Measurements from ENCODE around the gene CHRNG.

CHRNG gene

DNA sequence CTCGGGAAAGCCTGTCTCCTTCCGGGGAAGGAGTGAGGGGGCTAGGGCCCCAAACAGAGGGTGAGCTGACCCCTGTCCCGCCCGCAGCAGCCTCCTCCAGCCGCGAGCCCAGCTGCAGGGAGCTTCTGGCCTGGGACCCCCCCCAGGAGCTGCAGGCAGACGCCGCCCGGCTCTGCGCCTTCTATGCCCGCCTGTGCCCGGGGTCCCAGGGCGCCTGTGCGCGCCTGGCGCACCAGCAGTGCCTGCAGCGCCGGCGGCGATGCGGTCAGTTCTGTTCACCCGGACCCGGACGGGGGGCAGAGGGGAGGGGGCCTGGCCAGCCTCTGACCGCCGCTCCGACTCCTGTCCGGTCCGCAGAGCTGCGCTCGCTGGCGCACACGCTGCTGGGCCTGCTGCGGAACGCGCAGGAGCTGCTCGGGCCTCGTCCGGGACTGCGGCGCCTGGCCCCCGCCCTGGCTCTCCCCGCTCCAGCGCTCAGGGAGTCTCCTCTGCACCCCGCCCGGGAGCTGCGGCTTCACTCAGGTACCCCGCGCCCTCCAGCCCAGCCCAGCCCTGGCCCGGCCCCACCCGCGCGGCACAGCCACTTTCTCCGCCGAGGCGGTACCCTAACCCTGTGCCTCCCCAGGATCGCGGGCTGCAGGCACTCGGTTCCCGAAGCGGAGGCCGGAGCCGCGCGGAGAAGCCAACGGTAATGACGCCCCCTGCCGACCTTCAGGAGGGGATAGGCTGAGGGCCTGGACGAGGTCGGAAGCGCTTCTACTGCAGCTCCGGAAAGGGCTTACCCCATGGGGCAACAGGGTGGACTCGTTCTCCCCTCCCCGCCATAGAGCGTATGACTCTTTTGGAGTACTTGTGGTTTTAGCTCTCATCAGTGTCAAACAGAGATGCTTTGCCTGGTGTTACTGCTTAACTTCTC is 15.6 kb upstream of the CHRNG start:
- no peaks in the 10 kb centered on the region for H3K79me2 ChIP-seq (ENCODE audit: control insufficient read depth, insufficient read depth, low read length)
- no peaks in the 10 kb centered on the region for H3K4me1 ChIP-seq (ENCODE audit: control insufficient read depth, low read depth, low read length)
- WGBS (ENCODE audit: extremely low coverage, insufficient coverage, low lambda C conversion rate), result no CpG with 5 or more reads among the region's 75 CpGs
- no peak overlapping the region for H2AK5ac ChIP-seq (ENCODE audit: low read length)
- H3K9ac ChIP-seq (ENCODE audit: low read length), result peak overlapping the region; percentile 55
- no peak overlapping the region for H2BK15ac ChIP-seq (replicated peaks; ENCODE audit: low read depth)
- no peaks in the 10 kb centered on the region for H3K79me1 ChIP-seq (ENCODE audit: low read length)
- no peak overlapping the region for H3K18ac ChIP-seq (ENCODE audit: low read length)
- no peak overlapping the region for H4K5ac ChIP-seq (ENCODE audit: low read length)
- H2BK120ac ChIP-seq (ENCODE audit: low read depth, low read length), result no peak overlapping the region
- no peak overlapping the region for H3K4ac ChIP-seq (ENCODE audit: low read depth, low read length)
- peak overlapping the region; percentile 70 for H3K56ac ChIP-seq (ENCODE audit: low read length)
- H2BK5ac ChIP-seq (ENCODE audit: low read length), result no peak overlapping the region
- peaks cover 17% of the 10 kb centered on the region for H3K27me3 ChIP-seq (ENCODE audit: insufficient read depth, low read length, poor library complexity)
- no peak overlapping the region for H4K8ac ChIP-seq (ENCODE audit: low read depth, low read length)
- H3K36me3 ChIP-seq (ENCODE audit: control insufficient read depth, insufficient read depth, low read length), result no peaks in the 10 kb centered on the region
- H3K4me2 ChIP-seq (ENCODE audit: low read length), result peak overlapping the region; percentile 64
- DNase-seq, result peak; percentile 88
- no peak overlapping the region for H3K23ac ChIP-seq (ENCODE audit: low read length)
- no peak overlapping the region for H3K4me3 ChIP-seq (ENCODE audit: low read length)
- H3K27ac ChIP-seq (ENCODE audit: low read depth, low read length), result no peak overlapping the region

DNA sequence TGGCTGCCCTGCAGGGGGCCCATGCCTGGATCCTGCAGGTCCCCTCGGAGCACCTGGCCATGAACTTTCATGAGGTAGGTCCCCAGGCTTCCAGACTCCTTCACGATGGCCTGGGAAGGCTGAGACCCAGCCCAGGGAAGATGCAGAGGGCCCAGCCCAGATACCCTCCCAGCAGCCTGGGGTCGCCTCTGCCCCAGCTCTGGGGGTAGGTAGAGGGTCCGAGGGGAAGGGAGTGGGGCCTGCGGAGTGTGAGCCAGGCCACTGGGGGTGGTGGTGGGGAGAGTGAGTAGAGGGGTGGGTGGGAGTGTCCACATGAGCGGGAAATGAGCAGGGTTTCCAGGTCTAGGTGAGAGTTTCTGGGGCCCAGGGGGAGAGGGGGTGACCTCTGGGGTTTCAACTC is 14.7 kb upstream of the CHRNG start:
- H3K27me3 ChIP-seq (ENCODE audit: insufficient read depth, low read length, poor library complexity), result peaks cover 17% of the 10 kb centered on the region
- DNase-seq, result no peak

GRCh38 chr2:232525199-232525598 is 14.3 kb upstream of the CHRNG start:
- no CpG with 5 or more reads among the region's 14 CpGs for WGBS (ENCODE audit: extremely low coverage, insufficient coverage, low lambda C conversion rate)
- no peak overlapping the region for H4K8ac ChIP-seq (ENCODE audit: low read depth, low read length)

More for the DNA sequence above, 14.7 kb upstream of the CHRNG start:
- Histone ChIP-seq H3K56ac (ENCODE audit: low read length) (no peak overlapping the region), H3K79me2 (ENCODE audit: control insufficient read depth, insufficient read depth, low read length) (no peaks in the 10 kb centered on the region), H2BK120ac (ENCODE audit: low read depth, low read length) (no peak overlapping the region), H3K9ac (ENCODE audit: low read length) (no peak overlapping the region), H3K4me2 (ENCODE audit: low read length) (no peak overlapping the region), H2AK5ac (ENCODE audit: low read length) (no peak overlapping the region), H3K23ac (ENCODE audit: low read length) (no peak overlapping the region), H3K18ac (ENCODE audit: low read length) (no peak overlapping the region), H3K36me3 (ENCODE audit: control insufficient read depth, insufficient read depth, low read length) (no peaks in the 10 kb centered on the region), H3K27ac (ENCODE audit: low read depth, low read length) (no peak overlapping the region), H3K4me3 (ENCODE audit: low read length) (no peak overlapping the region), H4K5ac (ENCODE audit: low read length) (no peak overlapping the region), H2BK15ac (replicated peaks; ENCODE audit: low read depth) (no peak overlapping the region), H2BK5ac (ENCODE audit: low read length) (no peak overlapping the region), H3K79me1 (ENCODE audit: low read length) (no peaks in the 10 kb centered on the region), H4K8ac (ENCODE audit: low read depth, low read length) (no peak overlapping the region), H3K4ac (ENCODE audit: low read depth, low read length) (no peak overlapping the region), H3K4me1 (ENCODE audit: control insufficient read depth, low read depth, low read length) (no peaks in the 10 kb centered on the region)
- WGBS (ENCODE audit: extremely low coverage, insufficient coverage, low lambda C conversion rate), result no CpG with 5 or more reads among the region's 6 CpGs

DNA sequence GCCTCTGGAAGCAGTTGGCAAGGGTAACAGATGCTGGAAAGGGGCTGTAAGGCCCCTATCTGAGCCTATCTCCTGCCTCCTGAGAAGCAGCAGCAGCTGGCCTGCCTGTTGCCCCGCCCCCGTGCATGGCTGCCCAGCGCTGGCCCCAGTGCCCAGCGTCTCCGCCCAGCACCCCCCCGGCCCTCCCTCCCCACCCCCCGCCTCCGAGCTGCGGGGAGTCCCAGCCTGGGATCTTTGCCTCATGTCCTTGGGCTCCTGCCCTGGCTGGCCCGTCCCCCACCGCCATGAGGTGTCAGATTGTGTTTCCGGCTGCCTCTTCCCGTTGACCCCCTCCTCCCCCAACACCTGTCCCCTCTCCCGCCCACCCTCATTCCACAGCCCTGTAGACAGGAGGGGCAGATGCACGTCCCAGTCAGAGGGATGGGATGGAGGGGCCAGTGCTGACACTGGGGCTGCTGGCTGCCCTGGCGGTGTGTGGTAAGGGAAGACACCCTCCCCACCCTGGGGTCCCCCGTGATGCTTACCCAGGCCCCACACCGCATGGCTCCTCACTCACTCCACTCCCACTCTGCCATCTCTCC is 13.6 kb upstream of the CHRNG start, which contains the start of gene CHRND:
Gene CHRND, plus strand, starts transcription at position 370 of the 581 bp plus-strand sequence. Its CDS starts 56 bp downstream, at position 426.
- H3K4me1 ChIP-seq (ENCODE audit: control insufficient read depth, low read depth, low read length), result no peaks in the 10 kb centered on the region
- no peak within 1 kb of the TSS for H3K27ac ChIP-seq (ENCODE audit: low read depth, low read length)
- no peak for DNase-seq
- H3K23ac ChIP-seq (ENCODE audit: low read length), result no peak within 1 kb of the TSS
- H3K4me3 ChIP-seq (ENCODE audit: low read length), result no peak within 1 kb of the TSS
- H2BK5ac ChIP-seq (ENCODE audit: low read length), result no peak within 1 kb of the TSS
- H3K4ac ChIP-seq (ENCODE audit: low read depth, low read length), result no peak within 1 kb of the TSS
- H3K36me3 ChIP-seq (ENCODE audit: control insufficient read depth, insufficient read depth, low read length), result no peaks in the 10 kb centered on the region
- no peak within 1 kb of the TSS for H3K56ac ChIP-seq (ENCODE audit: low read length)
- no peak within 1 kb of the TSS for H4K5ac ChIP-seq (ENCODE audit: low read length)
- H3K9ac ChIP-seq (ENCODE audit: low read length), result no peak within 1 kb of the TSS
- no peak within 1 kb of the TSS for H2AK5ac ChIP-seq (ENCODE audit: low read length)
- H2BK120ac ChIP-seq (ENCODE audit: low read depth, low read length), result no peak within 1 kb of the TSS
- no peak within 1 kb of the TSS for H3K18ac ChIP-seq (ENCODE audit: low read length)
- no peak within 1 kb of the TSS for H2BK15ac ChIP-seq (replicated peaks; ENCODE audit: low read depth)
- WGBS (ENCODE audit: extremely low coverage, insufficient coverage, low lambda C conversion rate), result no CpG with 5 or more reads among the region's 18 CpGs
- H3K4me2 ChIP-seq (ENCODE audit: low read length), result no peak within 1 kb of the TSS
- H3K79me2 ChIP-seq (ENCODE audit: control insufficient read depth, insufficient read depth, low read length), result no peaks in the 10 kb centered on the region
- no peak within 1 kb of the TSS for H4K8ac ChIP-seq (ENCODE audit: low read depth, low read length)
- no peaks in the 10 kb centered on the region for H3K79me1 ChIP-seq (ENCODE audit: low read length)
- H3K27me3 ChIP-seq (ENCODE audit: insufficient read depth, low read length, poor library complexity), result peaks cover 17% of the 10 kb centered on the region

More at GRCh38 chr2:232525199-232525598, 14.3 kb upstream of the CHRNG start:
- no peak overlapping the region for H3K4ac ChIP-seq (ENCODE audit: low read depth, low read length)
- H3K4me2 ChIP-seq (ENCODE audit: low read length), result no peak overlapping the region
- H3K56ac ChIP-seq (ENCODE audit: low read length), result no peak overlapping the region
- H3K27me3 ChIP-seq (ENCODE audit: insufficient read depth, low read length, poor library complexity), result peaks cover 17% of the 10 kb centered on the region
- no peak overlapping the region for H3K23ac ChIP-seq (ENCODE audit: low read length)
- H2BK120ac ChIP-seq (ENCODE audit: low read depth, low read length), result no peak overlapping the region
- H3K36me3 ChIP-seq (ENCODE audit: control insufficient read depth, insufficient read depth, low read length), result no peaks in the 10 kb centered on the region
- H4K5ac ChIP-seq (ENCODE audit: low read length), result no peak overlapping the region
- no peak for DNase-seq
- H3K4me1 ChIP-seq (ENCODE audit: control insufficient read depth, low read depth, low read length), result no peaks in the 10 kb centered on the region
- H3K9ac ChIP-seq (ENCODE audit: low read length), result no peak overlapping the region
- H2AK5ac ChIP-seq (ENCODE audit: low read length), result no peak overlapping the region
- no peak overlapping the region for H2BK5ac ChIP-seq (ENCODE audit: low read length)
- no peaks in the 10 kb centered on the region for H3K79me2 ChIP-seq (ENCODE audit: control insufficient read depth, insufficient read depth, low read length)
- H3K27ac ChIP-seq (ENCODE audit: low read depth, low read length), result no peak overlapping the region
- no peak overlapping the region for H3K4me3 ChIP-seq (ENCODE audit: low read length)
- no peaks in the 10 kb centered on the region for H3K79me1 ChIP-seq (ENCODE audit: low read length)
- no peak overlapping the region for H3K18ac ChIP-seq (ENCODE audit: low read length)
- no peak overlapping the region for H2BK15ac ChIP-seq (replicated peaks; ENCODE audit: low read depth)

DNA sequence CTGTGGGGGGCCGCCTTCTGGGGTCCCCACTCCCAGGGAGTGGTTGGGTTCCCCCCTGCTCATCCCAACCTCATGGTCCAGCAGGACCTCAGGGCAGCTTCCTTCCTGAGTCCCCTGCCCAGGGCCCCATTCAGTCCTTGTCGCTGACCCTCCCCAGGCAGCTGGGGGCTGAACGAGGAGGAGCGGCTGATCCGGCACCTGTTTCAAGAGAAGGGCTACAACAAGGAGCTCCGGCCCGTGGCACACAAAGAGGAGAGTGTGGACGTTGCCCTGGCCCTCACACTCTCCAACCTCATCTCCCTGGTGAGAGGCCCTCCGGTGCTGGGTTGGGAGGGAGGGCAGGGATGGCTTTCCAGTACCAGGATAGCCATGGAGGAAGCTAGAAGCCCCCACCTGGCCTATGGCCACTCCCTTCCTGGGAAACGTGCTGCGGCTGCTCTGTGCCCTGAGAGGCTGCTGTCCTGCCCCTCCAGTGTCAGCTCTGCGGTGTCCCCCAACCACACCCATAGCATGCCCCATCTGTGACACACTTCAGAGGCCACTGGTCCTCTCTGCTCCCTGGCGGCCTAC is 13.0 kb upstream of the CHRNG start:
- Histone ChIP-seq H3K4ac (ENCODE audit: low read depth, low read length) (no peak overlapping the region), H3K56ac (ENCODE audit: low read length) (no peak overlapping the region)
- WGBS (ENCODE audit: extremely low coverage, insufficient coverage, low lambda C conversion rate), result no CpG with 5 or more reads among the region's 13 CpGs

More for the DNA sequence above, 13.0 kb upstream of the CHRNG start:
- no peaks in the 10 kb centered on the region for H3K79me1 ChIP-seq (ENCODE audit: low read length)
- H3K18ac ChIP-seq (ENCODE audit: low read length), result no peak overlapping the region
- no peak overlapping the region for H2AK5ac ChIP-seq (ENCODE audit: low read length)
- no peak overlapping the region for H3K23ac ChIP-seq (ENCODE audit: low read length)
- no peaks in the 10 kb centered on the region for H3K79me2 ChIP-seq (ENCODE audit: control insufficient read depth, insufficient read depth, low read length)
- H3K4me3 ChIP-seq (ENCODE audit: low read length), result no peak overlapping the region
- H4K8ac ChIP-seq (ENCODE audit: low read depth, low read length), result no peak overlapping the region
- H3K9ac ChIP-seq (ENCODE audit: low read length), result no peak overlapping the region
- no peaks in the 10 kb centered on the region for H3K36me3 ChIP-seq (ENCODE audit: control insufficient read depth, insufficient read depth, low read length)
- no peak overlapping the region for H4K5ac ChIP-seq (ENCODE audit: low read length)
- peaks cover 17% of the 10 kb centered on the region for H3K27me3 ChIP-seq (ENCODE audit: insufficient read depth, low read length, poor library complexity)
- H2BK5ac ChIP-seq (ENCODE audit: low read length), result no peak overlapping the region
- H3K4me1 ChIP-seq (ENCODE audit: control insufficient read depth, low read depth, low read length), result no peaks in the 10 kb centered on the region
- H2BK120ac ChIP-seq (ENCODE audit: low read depth, low read length), result no peak overlapping the region
- H3K4me2 ChIP-seq (ENCODE audit: low read length), result no peak overlapping the region
- DNase-seq, result no peak
- H3K27ac ChIP-seq (ENCODE audit: low read depth, low read length), result no peak overlapping the region
- H2BK15ac ChIP-seq (replicated peaks; ENCODE audit: low read depth), result no peak overlapping the region
